GM19468 (cell line): ENCODE data around the gene MBNL2.

ENCODE experiments used
- ATAC-seq: cut with Tn5 transposase; IDR thresholded peaks from one replicate; pipeline ENCODE4 v1.9.1; 2021; ENCODE audit warnings: mild to moderate bottlenecking, moderate library complexity, moderate number of reproducible peaks; ENCODE audit not compliant: unreplicated experiment; ENCODE audit errors: extremely low read depth

MBNL2 gene

GRCh38 chr13:97317933-97318332, 95.8 kb downstream of the MBNL2 start:
- no peak for ATAC-seq

DNA sequence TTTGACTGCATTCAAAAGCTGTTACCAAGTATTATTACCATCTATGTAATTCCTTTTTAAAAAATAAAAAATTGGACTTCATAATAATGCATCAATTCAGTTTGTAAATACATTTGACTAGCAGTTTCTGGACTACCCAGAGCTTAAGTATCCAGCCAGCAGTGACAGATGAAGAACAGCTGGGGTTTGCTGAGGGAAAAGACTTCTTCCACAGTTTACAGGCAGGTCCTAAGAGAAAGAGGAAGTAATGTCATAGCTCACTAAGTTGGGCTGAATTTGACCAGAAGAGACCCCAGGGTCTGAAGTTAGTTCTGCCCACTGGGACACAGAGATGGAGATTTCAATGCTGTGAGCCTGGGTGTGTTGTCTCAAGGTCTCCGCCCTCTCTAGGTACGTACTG, 96.4 kb downstream of the MBNL2 start:
- ATAC-seq: no peak

DNA sequence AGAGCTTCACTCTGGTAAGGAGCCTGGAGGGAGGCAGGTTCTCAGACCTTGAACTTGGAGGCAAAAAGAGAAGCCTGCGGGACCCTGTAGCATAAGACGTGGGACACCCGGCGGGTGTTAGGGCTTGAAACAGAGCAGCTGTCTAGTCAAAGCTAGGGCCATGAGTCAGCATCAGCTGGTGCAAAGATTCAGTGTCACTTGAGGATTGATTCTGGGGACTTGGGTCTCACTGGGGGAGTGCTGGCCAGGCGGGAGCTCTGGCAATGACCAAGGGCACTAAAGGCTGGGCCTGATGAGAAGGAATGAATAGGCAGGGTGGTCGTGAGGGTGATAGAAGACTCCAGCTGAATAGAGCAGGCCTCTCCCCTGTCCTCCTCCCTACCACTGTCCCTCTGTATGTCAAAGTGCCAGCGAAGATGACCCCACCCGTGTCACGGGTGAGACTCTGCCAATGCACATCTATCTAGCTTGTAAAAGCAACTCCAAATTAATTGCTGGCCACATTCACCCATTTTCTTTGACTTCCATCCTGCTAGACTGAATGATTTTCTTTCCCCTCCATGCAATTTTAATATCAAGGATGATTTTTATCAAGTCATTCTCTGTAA, 97.1 kb downstream of the MBNL2 start:
- ATAC-seq: no peak

GRCh38 chr13:97321101-97321500, 99.0 kb downstream of the MBNL2 start:
- no peak for ATAC-seq

GRCh38 chr13:97321616-97322321, 99.6 kb downstream of the MBNL2 start:
- no peak for ATAC-seq

- no peak for ATAC-seq
These were observed 100.7 kb downstream of the MBNL2 start for GRCh38 chr13:97322740-97323342.

- ATAC-seq: no peak
These were observed 102.0 kb downstream of the MBNL2 start for GRCh38 chr13:97324115-97324514.

DNA sequence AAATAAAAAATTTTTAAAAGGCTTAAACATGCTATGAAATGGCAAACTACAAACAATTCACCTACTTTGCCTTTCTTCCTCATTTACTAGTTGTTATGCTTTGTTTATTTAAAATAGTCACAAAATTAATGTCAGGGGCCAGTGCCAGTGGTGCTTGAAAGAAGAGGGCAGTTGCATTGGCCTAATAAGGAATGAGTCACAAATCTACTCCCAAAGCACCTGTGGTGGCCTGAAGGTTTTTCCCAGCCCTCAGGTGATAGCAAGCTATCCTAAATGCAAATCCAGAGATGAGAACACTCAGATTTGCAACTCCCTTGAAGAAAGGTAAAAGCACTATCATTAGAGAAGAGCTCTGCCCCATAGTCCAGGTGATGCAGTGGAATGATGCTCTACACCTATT, 103.6 kb downstream of the MBNL2 start:
- ATAC-seq: no peak

DNA sequence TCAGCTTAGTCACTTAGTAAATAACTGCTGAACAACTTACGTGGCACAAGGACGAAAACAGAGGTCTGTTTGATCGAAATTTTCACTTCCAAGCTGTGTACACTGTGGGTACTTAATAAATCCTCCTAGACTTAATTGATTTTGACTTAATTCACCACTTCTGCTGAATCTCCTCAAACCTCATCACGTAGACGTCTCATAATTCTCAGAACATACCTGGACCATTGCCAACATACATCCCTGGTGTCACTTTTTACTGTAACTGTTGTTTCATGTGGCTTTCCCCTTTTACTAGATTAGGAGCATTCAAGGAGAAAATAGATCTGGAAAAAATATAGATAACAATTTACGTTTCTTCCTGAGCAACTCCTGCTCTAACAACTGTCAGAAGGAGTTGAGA, 105.0 kb downstream of the MBNL2 start:
- ATAC-seq: no peak

GRCh38 chr13:97327506-97328221, 105.5 kb downstream of the MBNL2 start:
- ATAC-seq: no peak

DNA sequence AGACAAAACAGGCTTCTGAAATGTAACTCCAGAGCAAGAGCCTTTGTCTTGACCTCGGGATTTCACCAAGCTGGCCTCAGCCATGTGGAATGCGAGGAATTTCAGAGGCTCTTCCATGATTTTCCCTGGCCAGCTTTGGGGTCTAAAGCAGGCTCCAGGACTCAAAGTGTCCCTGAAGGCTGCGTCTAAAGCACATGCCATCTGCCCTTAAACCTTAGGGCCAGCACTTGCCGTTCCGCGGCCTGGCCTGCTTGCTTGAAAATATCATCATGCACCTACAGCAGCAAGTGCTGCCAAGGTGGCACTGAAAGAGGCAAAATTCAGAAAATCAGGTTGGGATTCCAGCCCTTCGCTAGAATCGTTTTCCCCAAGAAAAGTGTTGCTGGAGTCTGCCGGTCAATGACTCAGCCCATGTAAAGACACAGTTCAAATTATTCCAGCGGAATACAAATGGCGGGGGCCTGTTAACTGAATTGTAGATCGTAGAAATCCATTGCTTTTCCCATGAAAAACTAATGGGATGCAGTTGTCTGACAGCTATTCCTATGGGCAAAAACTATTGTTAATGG, 106.2 kb downstream of the MBNL2 start:
- ATAC-seq: no peak

GRCh38 chr13:97329331-97329730, 107.2 kb downstream of the MBNL2 start:
- ATAC-seq: no peak

- no peak for ATAC-seq
These were observed 108.3 kb downstream of the MBNL2 start for GRCh38 chr13:97330448-97330847.

DNA sequence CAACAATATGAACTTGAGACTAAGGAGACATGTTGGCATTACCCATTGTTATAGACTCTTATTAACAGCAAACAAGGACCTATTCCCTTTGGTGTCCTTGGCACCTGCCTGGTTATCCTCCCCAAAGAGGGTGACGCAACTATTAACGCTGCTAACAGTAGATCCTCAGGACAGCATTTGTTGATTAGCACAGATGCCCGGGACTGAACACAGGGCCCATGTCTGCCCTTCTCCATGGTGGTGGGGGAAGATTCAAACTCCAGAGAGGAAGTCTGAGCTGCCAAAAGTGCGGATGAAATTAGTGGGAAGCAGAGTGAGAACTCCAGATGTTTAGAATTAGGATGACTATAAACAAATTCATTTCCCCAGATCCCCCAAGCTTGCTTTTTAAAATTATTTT, 110.6 kb downstream of the MBNL2 start:
- ATAC-seq: no peak

- no peak for ATAC-seq
These were observed 111.8 kb downstream of the MBNL2 start for GRCh38 chr13:97333983-97334382.

DNA sequence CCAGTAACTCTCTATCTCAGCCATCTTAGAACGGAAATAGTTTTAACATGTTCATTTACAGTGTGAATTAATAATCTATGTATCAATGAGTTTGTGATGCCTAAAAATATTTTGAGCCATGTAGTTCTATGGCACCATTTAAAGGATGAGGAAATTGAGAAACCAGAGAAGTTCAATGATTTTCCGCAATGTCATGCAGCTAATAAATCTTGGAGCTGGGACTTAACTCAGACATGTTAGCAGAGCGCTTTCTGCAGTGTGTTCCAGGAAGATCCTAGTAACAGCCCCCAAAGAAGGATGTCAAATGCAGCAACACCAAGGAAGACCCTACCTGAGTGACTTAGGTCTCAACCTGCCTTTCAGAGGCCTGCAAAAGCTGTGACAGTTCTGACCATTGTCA, 112.6 kb downstream of the MBNL2 start:
- no peak for ATAC-seq

GRCh38 chr13:97335488-97336134, 113.5 kb downstream of the MBNL2 start:
- no peak for ATAC-seq

- ATAC-seq: no peak
These were observed 115.9 kb downstream of the MBNL2 start for GRCh38 chr13:97337985-97338499.

DNA sequence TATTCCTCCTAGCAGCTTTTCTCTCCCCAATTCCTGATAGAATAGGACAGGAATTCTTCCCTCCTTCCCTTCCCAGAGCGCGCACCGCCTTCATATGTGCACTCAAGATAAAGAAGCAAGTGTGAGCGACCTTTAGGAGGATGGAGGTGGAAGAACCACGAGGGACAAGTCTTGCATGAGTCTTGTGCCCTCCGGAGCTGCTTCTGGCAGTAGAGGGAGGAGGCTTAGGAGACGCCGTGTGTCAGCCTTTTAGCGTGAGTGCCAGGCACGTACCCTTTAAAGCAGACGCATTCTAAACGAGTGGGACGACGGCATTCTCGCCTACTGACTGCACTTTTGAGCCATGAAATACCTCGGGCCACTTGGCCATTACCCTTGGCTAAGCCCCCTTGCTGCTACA, 116.4 kb downstream of the MBNL2 start:
- no peak for ATAC-seq
